Endothelial cell of umbilical vein (primary cell): ENCODE results near the gene CLGN. TPM values are rescaled to one million over a fixed set of nuclear protein-coding genes. Genes with fewer than 3 reads are reported as not detected.

Experiments used
- BruUV-seq: library from RNA; stranded (reverse); fragments of 400-500 nt; replicated peaks from 2 replicates; lab custom pipeline; 2021; lab: Mats Ljungman, UMichigan
- CTCF ChIA-PET: fragments of 300-600, 350-600 bp; sonication (Branson Sonifier 250); formaldehyde crosslinking; loops from one replicate; lab custom pipeline; 2021; ENCODE audit warnings: antibody characterized with exemption, inconsistent platforms; lab: Charles Lee
- POLR2A ChIA-PET: fragments of 300-600, 350-600 bp; sonication (Branson Sonifier 250); formaldehyde crosslinking; loops from one replicate; lab custom pipeline; 2021; ENCODE audit warnings: antibody characterized with exemption, inconsistent platforms; lab: Charles Lee
- DNase-seq: peaks from one replicate; pipeline ENCODE4 v3.0.0-alpha.2; 2011; ENCODE audit warnings: low read depth, low spot score
- FAIRE-seq: peaks from 2 replicates; lab custom pipeline; 2011; peaks lifted over from hg19 to GRCh38; lab: Jason Lieb, UNC
- H2AFZ ChIP-seq: 2 replicates; pipeline ENCODE4 v1.6.0; 2012; ENCODE audit warnings: low read depth, low read length, control low read depth, inconsistent platforms
- H3K27ac ChIP-seq: 2 replicates; pipeline ENCODE4 v1.5.1; 2011; ENCODE audit warnings: low read depth, mild to moderate bottlenecking, control low read depth, low read length, moderate library complexity; ENCODE audit not compliant: insufficient read depth
- H3K27me3 ChIP-seq, 2 experiments: 2 replicates each; pipeline versions ENCODE4 v1.6.0 to v1.6.1; 2011; ENCODE audit warnings: low read length in 2 of 2, mixed read lengths in 1 of 2; ENCODE audit not compliant: control insufficient read depth in 2 of 2, insufficient read depth in 2 of 2
- H3K36me3 ChIP-seq, 2 experiments: 2 replicates in 1 of 2; 3 replicates in 1 of 2; pipeline ENCODE4 v1.5.1; 2011; ENCODE audit warnings: low read length in 2 of 2, mild to moderate bottlenecking in 1 of 2, moderate library complexity in 1 of 2; ENCODE audit not compliant: control insufficient read depth in 2 of 2, insufficient read depth in 2 of 2; ENCODE audit errors: extremely low read depth in 1 of 2
- H3K4me1 ChIP-seq: 3 replicates; pipeline ENCODE4 v1.5.1; 2011; ENCODE audit warnings: mild to moderate bottlenecking, low read length; ENCODE audit not compliant: control insufficient read depth, insufficient read depth; ENCODE audit errors: extremely low read depth
- H3K4me2 ChIP-seq: 2 replicates; pipeline ENCODE4 v1.6.1; 2011; ENCODE audit warnings: low read length, control low read depth, mixed read lengths; ENCODE audit not compliant: insufficient read depth
- H3K4me3 ChIP-seq, 3 experiments: fragments of 200-600 bp in 1 of 3; sonication (generic), shearing (Covaris generic) in 1 of 3; replicated peaks in 1 of 3; 2 replicates each; pipeline ENCODE4 v1.5.1; 2011 to 2016; ENCODE audit warnings: control low read depth in 3 of 3, low read length in 3 of 3, mild to moderate bottlenecking in 2 of 3, inconsistent platforms in 1 of 3, low read depth in 1 of 3, moderate library complexity in 1 of 3; ENCODE audit not compliant: insufficient read depth in 1 of 3
- H3K79me2 ChIP-seq: 2 replicates; pipeline ENCODE4 v1.6.0; 2012; ENCODE audit warnings: low read length, inconsistent platforms; ENCODE audit not compliant: control insufficient read depth, insufficient read depth
- H3K9ac ChIP-seq: replicated peaks from 2 replicates; pipeline ENCODE3; 2011; ENCODE audit warnings: low read length, control low read depth; ENCODE audit not compliant: insufficient read depth; ENCODE audit errors: extremely low read depth
- H3K9me1 ChIP-seq: replicated peaks from 3 replicates; pipeline ENCODE4 v1.6.0; 2011; ENCODE audit warnings: mild to moderate bottlenecking, low read length; ENCODE audit not compliant: control insufficient read depth, insufficient read depth; ENCODE audit errors: extremely low read depth
- H3K9me3 ChIP-seq: replicated peaks from 2 replicates; pipeline ENCODE4 v1.5.1; 2012; ENCODE audit warnings: low read length, inconsistent platforms; ENCODE audit not compliant: control insufficient read depth, insufficient read depth
- H4K20me1 ChIP-seq: replicated peaks from 2 replicates; pipeline ENCODE3; 2011; ENCODE audit warnings: mild to moderate bottlenecking, low read length; ENCODE audit not compliant: control insufficient read depth, insufficient read depth; ENCODE audit errors: extremely low read depth
- EZH2 ChIP-seq: IDR thresholded peaks from 2 replicates; pipeline ENCODE4 v1.6.1; 2012; ENCODE audit warnings: borderline replicate concordance, low read depth, mild to moderate bottlenecking, moderate library complexity, low read length, inconsistent platforms; ENCODE audit not compliant: severe bottlenecking
- FOS ChIP-seq: IDR thresholded peaks from 2 replicates; pipeline ENCODE4 v1.6.1; 2011; ENCODE audit warnings: mild to moderate bottlenecking, low read length, moderate library complexity, borderline replicate concordance; ENCODE audit not compliant: insufficient read depth
- GATA2 ChIP-seq: IDR thresholded peaks from 2 replicates; pipeline ENCODE4 v1.7.0; 2011; ENCODE audit warnings: low read depth, mild to moderate bottlenecking, moderate library complexity, mixed read lengths, low read length; ENCODE audit not compliant: insufficient read length, insufficient read depth
- JUN ChIP-seq: IDR thresholded peaks from 2 replicates; pipeline ENCODE4 v1.6.1; 2011; ENCODE audit warnings: borderline replicate concordance, low read depth; ENCODE audit not compliant: insufficient read length, insufficient read depth
- MYC ChIP-seq: IDR thresholded peaks from one replicate; pipeline ENCODE4 v1.6.1; 2011; ENCODE audit warnings: mild to moderate bottlenecking, low read depth, low read length
- POLR2A ChIP-seq: IDR thresholded peaks from 2 replicates; pipeline ENCODE4 v1.6.1; 2012; ENCODE audit warnings: low read depth, mild to moderate bottlenecking, control low read depth, low read length
- POLR2AphosphoS5 ChIP-seq: IDR thresholded peaks from 2 replicates; pipeline ENCODE4 v1.6.1; 2012; ENCODE audit warnings: low read depth, mild to moderate bottlenecking, control low read depth, low read length, moderate library complexity; ENCODE audit not compliant: insufficient read depth
- dilution Hi-C: fragments of 300-500 bp; cut with MboI; formaldehyde crosslinking; loops from one replicate; pipeline ENCODE4 v1.15.0; 2019; ENCODE audit warnings: low sequenced_read_pairs; ENCODE audit not compliant: extremely low pct_ligation_motif_present
- intact Hi-C: fragments of 100-400 bp; cut with micrococcal nuclease; formaldehyde crosslinking; loops from one replicate; pipeline ENCODE4 v1.10.0; 2022
- polyA plus RNA-seq, 4 experiments: library from polyadenylated mRNA; depleted of rRNA in 3 of 4; stranded (reverse) in 3 of 4; unstranded in 1 of 4; fragments of >200 nt; gene quantifications; 2 replicates each; pipeline versions ENCODE4 v1.2.1 to v1.2.3, GENCODE V29; 2011 to 2012; ENCODE audit warnings: missing spikeins in 1 of 4
- total RNA-seq: library from RNA; stranded (reverse); gene quantifications from 2 replicates; pipeline ENCODE4 v1.2.3, GENCODE V29; 2021
- TF ChIP-seq, protein P1 (sequence below): IDR thresholded peaks from 2 replicates; pipeline ENCODE4 v1.6.1; 2011; ENCODE audit not compliant: insufficient read depth, insufficient read length
- TF ChIP-seq, protein P2 (sequence below), 2 donors: IDR thresholded peaks; 1 replicate in 1 of 2; 2 replicates in 1 of 2; pipeline ENCODE4 v1.5.1; 2011; ENCODE audit warnings: low read length in 2 of 2, mild to moderate bottlenecking in 2 of 2, moderate library complexity in 2 of 2, control low read depth in 1 of 2, inconsistent platforms in 1 of 2, low read depth in 1 of 2; ENCODE audit not compliant: insufficient read depth in 1 of 2; ENCODE audit errors: extremely low read depth in 1 of 2

Gene CLGN
- total and polyA plus RNA-seq, 2 donors (not counting 3 experiments of a cell fraction or from before 2014, with no cell fraction given) = 0.12 to 1.00 TPM

- intact Hi-C loops (no loop called here), dilution Hi-C loops (no loop called here)
- Histone ChIP-seq H3K27me3 (peaks cover 4 to 9% of the 10 kb centered on the region in 2 experiments), H3K9me3 (no peaks in the 10 kb centered on the region), H2AFZ (no peak overlapping the region), H4K20me1 (no peaks in the 10 kb centered on the region), H3K4me3 (no peak overlapping the region), H3K9me1 (no peaks in the 10 kb centered on the region), H3K79me2 (no peaks in the 10 kb centered on the region), H3K36me3 (no peaks in the 10 kb centered on the region), H3K4me2 (no peak overlapping the region), H3K4me1 (no peaks in the 10 kb centered on the region), H3K27ac (no peak overlapping the region), H3K9ac (no peak overlapping the region)
- POLR2A ChIA-PET = no interaction called here
- peak; percentile 13 for DNase-seq
- TF ChIP-seq, protein P1, sequence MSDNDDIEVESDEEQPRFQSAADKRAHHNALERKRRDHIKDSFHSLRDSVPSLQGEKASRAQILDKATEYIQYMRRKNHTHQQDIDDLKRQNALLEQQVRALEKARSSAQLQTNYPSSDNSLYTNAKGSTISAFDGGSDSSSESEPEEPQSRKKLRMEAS = no peak
- TF ChIP-seq GATA2 (no peak), FOS (no peak), JUN (no peak), POLR2A (no peak), EZH2 (no peak), MYC (no peak), POLR2AphosphoS5 (no peak)
- TF ChIP-seq, protein P2, sequence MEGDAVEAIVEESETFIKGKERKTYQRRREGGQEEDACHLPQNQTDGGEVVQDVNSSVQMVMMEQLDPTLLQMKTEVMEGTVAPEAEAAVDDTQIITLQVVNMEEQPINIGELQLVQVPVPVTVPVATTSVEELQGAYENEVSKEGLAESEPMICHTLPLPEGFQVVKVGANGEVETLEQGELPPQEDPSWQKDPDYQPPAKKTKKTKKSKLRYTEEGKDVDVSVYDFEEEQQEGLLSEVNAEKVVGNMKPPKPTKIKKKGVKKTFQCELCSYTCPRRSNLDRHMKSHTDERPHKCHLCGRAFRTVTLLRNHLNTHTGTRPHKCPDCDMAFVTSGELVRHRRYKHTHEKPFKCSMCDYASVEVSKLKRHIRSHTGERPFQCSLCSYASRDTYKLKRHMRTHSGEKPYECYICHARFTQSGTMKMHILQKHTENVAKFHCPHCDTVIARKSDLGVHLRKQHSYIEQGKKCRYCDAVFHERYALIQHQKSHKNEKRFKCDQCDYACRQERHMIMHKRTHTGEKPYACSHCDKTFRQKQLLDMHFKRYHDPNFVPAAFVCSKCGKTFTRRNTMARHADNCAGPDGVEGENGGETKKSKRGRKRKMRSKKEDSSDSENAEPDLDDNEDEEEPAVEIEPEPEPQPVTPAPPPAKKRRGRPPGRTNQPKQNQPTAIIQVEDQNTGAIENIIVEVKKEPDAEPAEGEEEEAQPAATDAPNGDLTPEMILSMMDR (IDR thresholded peaks at IDR 0.05; ENCODE audit: extremely low read depth in 1 of 2, insufficient read depth in 1 of 2, low read depth in 1 of 2, low read length in 2 of 2) = no peak
- CTCF ChIA-PET = no interaction called here
- FAIRE-seq = no peak
- BruUV-seq = no TSS peak
Measured at GRCh38 chr4:140448830-140449229, 21.4 kb upstream of the CLGN start.
